H9 (cell line): Measurements from ENCODE around the gene PRIMPOL. TPM values are rescaled to one million over a fixed set of nuclear protein-coding genes. Genes with fewer than 3 reads are reported as not detected.
"Not testable (repeated sequence)": the region's sequence is repeated elsewhere in the genome, so short reads cannot be mapped to it uniquely, and the experiment has no call there.

Experiments
- DNase-seq: peaks from one replicate; pipeline ENCODE4 v3.0.0-alpha.2; 2017
- H2AFZ ChIP-seq: one replicate; pipeline ENCODE4 v1.6.1; 2013; ENCODE audit warnings: mild to moderate bottlenecking, low read length, control low read depth, moderate library complexity
- H2AK5ac ChIP-seq: 2 replicates; pipeline ENCODE4 v1.6.1; 2013; ENCODE audit warnings: low read length, control low read depth, mixed read lengths; ENCODE audit not compliant: insufficient read length
- H2BK120ac ChIP-seq: one replicate; pipeline ENCODE4 v1.6.1; 2013; ENCODE audit warnings: low read depth, mild to moderate bottlenecking, low read length, control low read depth, inconsistent platforms; ENCODE audit not compliant: poor library complexity, severe bottlenecking
- H2BK12ac ChIP-seq: 2 replicates; pipeline ENCODE4 v1.6.1; 2013; ENCODE audit warnings: low read length, control low read depth, mixed read lengths, low read depth; ENCODE audit not compliant: insufficient read length
- H2BK15ac ChIP-seq: 2 replicates; pipeline ENCODE4 v1.6.1; 2013; ENCODE audit warnings: low read depth, low read length, control low read depth
- H2BK20ac ChIP-seq: one replicate; pipeline ENCODE4 v1.6.1; 2013; ENCODE audit warnings: low read depth, mild to moderate bottlenecking, low read length, control low read depth, inconsistent platforms; ENCODE audit not compliant: poor library complexity, severe bottlenecking
- H2BK5ac ChIP-seq: 2 replicates; pipeline ENCODE4 v1.6.1; 2013; ENCODE audit warnings: low read length, control low read depth, mixed read lengths; ENCODE audit not compliant: insufficient read length
- H3K14ac ChIP-seq: 2 replicates; pipeline ENCODE4 v1.6.1; 2013; ENCODE audit warnings: low read length, control low read depth; ENCODE audit not compliant: insufficient read depth
- H3K18ac ChIP-seq: 2 replicates; pipeline ENCODE4 v1.6.1; 2013; ENCODE audit warnings: low read depth, mild to moderate bottlenecking, mixed read lengths, low read length, control low read depth; ENCODE audit not compliant: insufficient read length
- H3K23ac ChIP-seq: 2 replicates; pipeline ENCODE4 v1.6.1; 2013; ENCODE audit warnings: low read length, control low read depth, mixed read lengths, low read depth; ENCODE audit not compliant: insufficient read length
- H3K23me2 ChIP-seq: 2 replicates; pipeline ENCODE4 v1.6.1; 2013; ENCODE audit warnings: low read depth, mild to moderate bottlenecking, mixed read lengths, low read length, control low read depth; ENCODE audit not compliant: insufficient read length, poor library complexity, severe bottlenecking
- H3K27ac ChIP-seq: 2 replicates; pipeline ENCODE4 v1.5.1; 2013; ENCODE audit warnings: low read length, control low read depth, mixed read lengths, low read depth; ENCODE audit not compliant: insufficient read length
- H3K27me3 ChIP-seq: 2 replicates; pipeline ENCODE4 v1.6.1; 2013; ENCODE audit warnings: low read length, control low read depth, inconsistent platforms; ENCODE audit not compliant: insufficient read depth
- H3K4ac ChIP-seq: 2 replicates; pipeline ENCODE4 v1.6.1; 2013; ENCODE audit warnings: low read depth, mild to moderate bottlenecking, control low read depth, inconsistent platforms, low read length, moderate library complexity
- H3K4me1 ChIP-seq: 2 replicates; pipeline ENCODE4 v1.6.1; 2013; ENCODE audit warnings: low read length, control low read depth, inconsistent platforms; ENCODE audit not compliant: insufficient read depth
- H3K4me2 ChIP-seq: 2 replicates; pipeline ENCODE4 v1.6.1; 2013; ENCODE audit warnings: low read length, control low read depth, mixed read lengths; ENCODE audit not compliant: insufficient read length, insufficient read depth
- H3K56ac ChIP-seq: 2 replicates; pipeline ENCODE4 v1.6.1; 2013; ENCODE audit warnings: low read depth, mild to moderate bottlenecking, mixed read lengths, low read length, control low read depth; ENCODE audit not compliant: insufficient read length
- H3K79me1 ChIP-seq: 2 replicates; pipeline ENCODE4 v1.6.1; 2013; ENCODE audit warnings: low read depth, mild to moderate bottlenecking, moderate library complexity, low read length, control low read depth, inconsistent platforms; ENCODE audit not compliant: insufficient read depth, poor library complexity, severe bottlenecking
- H3K79me2 ChIP-seq: 2 replicates; pipeline ENCODE4 v1.6.1; 2013; ENCODE audit warnings: low read length, control low read depth, inconsistent platforms; ENCODE audit not compliant: insufficient read depth
- H3K9ac ChIP-seq: 2 replicates; pipeline ENCODE4 v1.6.1; 2013; ENCODE audit warnings: low read length, control low read depth, mixed read lengths; ENCODE audit not compliant: insufficient read length; ENCODE audit errors: extremely low read depth
- H3K9me3 ChIP-seq: one replicate; pipeline ENCODE4 v1.6.1; 2013; ENCODE audit warnings: low read depth, low read length, inconsistent platforms; ENCODE audit not compliant: control insufficient read depth
- H3T11ph ChIP-seq: one replicate; pipeline ENCODE4 v1.6.1; 2013; ENCODE audit warnings: mild to moderate bottlenecking, low read length, control low read depth, inconsistent platforms
- H4K20me1 ChIP-seq: one replicate; pipeline ENCODE4 v1.6.1; 2013; ENCODE audit not compliant: control insufficient read depth, insufficient read length, insufficient read depth
- H4K5ac ChIP-seq: 2 replicates; pipeline ENCODE4 v1.6.1; 2013; ENCODE audit warnings: low read depth, mild to moderate bottlenecking, mixed read lengths, low read length, control low read depth; ENCODE audit not compliant: insufficient read length
- H4K8ac ChIP-seq: replicated peaks from 2 replicates; pipeline ENCODE4 v1.6.1; 2013; ENCODE audit warnings: low read length, control low read depth, mixed read lengths, low read depth; ENCODE audit not compliant: insufficient read length
- H4K91ac ChIP-seq: 2 replicates; pipeline ENCODE4 v1.6.1; 2013; ENCODE audit warnings: low read depth, mild to moderate bottlenecking, moderate library complexity, mixed read lengths, low read length, control low read depth; ENCODE audit not compliant: insufficient read length
- H3K27ac Mint-ChIP-seq, 3 experiments: 2 replicates in 2 of 3; 3 replicates in 1 of 3; pipeline ENCODE4 v1.8.0; 2020 to 2021; ENCODE audit warnings: mixed read lengths in 3 of 3, mild to moderate bottlenecking in 1 of 3, moderate library complexity in 1 of 3
- H3K27me3 Mint-ChIP-seq: 2 replicates; pipeline ENCODE4 v1.8.0; 2021; ENCODE audit warnings: low read depth, mild to moderate bottlenecking, moderate library complexity, mixed read lengths
- H3K36me3 Mint-ChIP-seq, 3 experiments: 2 replicates in 2 of 3; 3 replicates in 1 of 3; pipeline ENCODE4 v1.8.0; 2020 to 2021; ENCODE audit warnings: low read depth in 3 of 3, mixed read lengths in 3 of 3; ENCODE audit not compliant: insufficient read depth in 1 of 3
- H3K4me1 Mint-ChIP-seq, 2 experiments: 2 replicates each; pipeline ENCODE4 v1.8.0; 2020; ENCODE audit warnings: mixed read lengths in 2 of 2
- H3K4me3 Mint-ChIP-seq, 2 experiments: 2 replicates in 1 of 2; 3 replicates in 1 of 2; pipeline ENCODE4 v1.8.0; 2020 to 2021; ENCODE audit warnings: mild to moderate bottlenecking in 2 of 2, mixed read lengths in 2 of 2, moderate library complexity in 1 of 2
- H3K9me3 Mint-ChIP-seq, 2 experiments: 2 replicates in 1 of 2; 3 replicates in 1 of 2; pipeline ENCODE4 v1.8.0; 2020; ENCODE audit warnings: mild to moderate bottlenecking in 2 of 2, mixed read lengths in 2 of 2, moderate library complexity in 1 of 2
- CTCF ChIP-seq: fragments of 200-600 bp; sonication (generic); conservative IDR thresholded peaks from 3 replicates; pipeline ENCODE4 v1.8.0; 2021; ENCODE audit warnings: antibody characterized with exemption, mild to moderate bottlenecking
- WGBS: extraction: QIAGEN DNeasy Blood & Tissue Kit; methylation state at CpG from one replicate; pipeline ENCODE4 v1.1.7; 2013; ENCODE audit warnings: missing lambda C conversion rate, low lambda C conversion rate, mixed read lengths; ENCODE audit not compliant: insufficient read length; ENCODE audit errors: extremely low coverage; 5-methylcytosine and 5-hydroxymethylcytosine counted together
- total RNA-seq: library from RNA; stranded (reverse); gene quantifications from 2 replicates; pipeline ENCODE4 v1.2.1, GENCODE V29; 2021

PRIMPOL gene
- total RNA-seq, 1 experiment from 2014 or later, result 4.9 TPM

- no peak overlapping the region for H3K56ac ChIP-seq
- no peak overlapping the region for H3K4ac ChIP-seq
- peaks cover 8% of the 10 kb centered on the region; the same call in 1 of the 2 replicates for H3K4me1 ChIP-seq
- H2BK20ac ChIP-seq, result no peak overlapping the region
- H2BK12ac ChIP-seq, result no peak overlapping the region
- no CpG with 5 or more reads among the region's 8 CpGs for WGBS
- Mint-ChIP-seq H3K9me3 (no peaks in the 10 kb centered on the region), H3K36me3 (peaks cover 0 to 4% (median 4%) of the 10 kb centered on the region in 3 experiments; a peak in 3 of 7 replicates), H3K4me1 (peaks cover 38 to 43% of the 10 kb centered on the region in 2 experiments), H3K4me3 (peak overlapping the region in 1 of 2 experiments; percentile 23; a peak in 2 of 5 replicates), H3K27ac (peak overlapping the region in 2 of 3 experiments; percentile 2 to 43; a peak in 4 of 7 replicates), H3K27me3 (no peaks in the 10 kb centered on the region)
- peaks cover 13% of the 10 kb centered on the region for H3K23me2 ChIP-seq
- no peak overlapping the region for H2BK15ac ChIP-seq
- no peak overlapping the region for H3K23ac ChIP-seq
- H3K27ac ChIP-seq, result no peak overlapping the region
- H3K18ac ChIP-seq, result no peak overlapping the region
- H4K91ac ChIP-seq, result no peak overlapping the region
- peaks cover 14% of the 10 kb centered on the region for H3K79me2 ChIP-seq
- no peaks in the 10 kb centered on the region for H4K20me1 ChIP-seq
- no peak overlapping the region for H2BK120ac ChIP-seq
- no peak overlapping the region for H4K5ac ChIP-seq
- H3K79me1 ChIP-seq, result no peaks in the 10 kb centered on the region
- H2AK5ac ChIP-seq, result no peak overlapping the region
- H3K4me2 ChIP-seq, result no peak overlapping the region
- H3K9me3 ChIP-seq, result no peaks in the 10 kb centered on the region
- no peak overlapping the region for H3T11ph ChIP-seq
- no peak for DNase-seq
- no peak overlapping the region for H3K9ac ChIP-seq
- H2AFZ ChIP-seq, result no peak overlapping the region
- H3K14ac ChIP-seq, result no peak overlapping the region
- H2BK5ac ChIP-seq, result no peak overlapping the region
- no peaks in the 10 kb centered on the region for H3K27me3 ChIP-seq
- no peak overlapping the region for H4K8ac ChIP-seq
- no peak for TF ChIP-seq CTCF
These were observed 2.4 kb downstream of the PRIMPOL start for GRCh38 chr4:184651899-184652298.

GRCh38 chr4:184652681-184653080 lies 3.1 kb downstream of the PRIMPOL start:
- not testable (repeated sequence) for H2BK15ac ChIP-seq, H4K91ac ChIP-seq, H4K8ac ChIP-seq, H2AFZ ChIP-seq, H2AK5ac ChIP-seq, H3K23ac ChIP-seq, H3K18ac ChIP-seq, H3K14ac ChIP-seq, H3K27ac ChIP-seq, H3K36me3 Mint-ChIP-seq, H3T11ph ChIP-seq, H3K27me3 ChIP-seq, H4K20me1 ChIP-seq, H3K9me3 ChIP-seq, H4K5ac ChIP-seq, H3K56ac ChIP-seq, H3K9ac ChIP-seq, DNase-seq, H3K9me3 Mint-ChIP-seq, H3K4me3 Mint-ChIP-seq, H3K79me1 ChIP-seq, H2BK5ac ChIP-seq, H3K27ac Mint-ChIP-seq, H3K4me2 ChIP-seq, H2BK12ac ChIP-seq, H3K27me3 Mint-ChIP-seq, H2BK20ac ChIP-seq, H3K4ac ChIP-seq, H3K4me1 ChIP-seq, H2BK120ac ChIP-seq, H3K79me2 ChIP-seq
- H3K23me2 ChIP-seq, result peaks cover 12% of the 10 kb centered on the region
- peaks cover 30 to 35% of the 10 kb centered on the region in 2 experiments for H3K4me1 Mint-ChIP-seq
